HCT116 (cell line): ENCODE results near the gene RAB21.

Experiments
- CTCF ChIP-seq, 3 experiments: fragments of 200-600 bp in 1 of 3; sonication (generic) in 1 of 3; IDR thresholded peaks in 2 of 3; conservative IDR thresholded peaks in 1 of 3; 2 replicates each; pipeline ENCODE4 v1.5.1; 2012 to 2017; ENCODE audit warnings: low read depth in 2 of 3, low read length in 2 of 3, antibody characterized with exemption in 1 of 3, borderline replicate concordance in 1 of 3, control low read depth in 1 of 3, mild to moderate bottlenecking in 1 of 3, mixed read lengths in 1 of 3, mixed run types in 1 of 3, moderate library complexity in 1 of 3; ENCODE audit not compliant: insufficient read depth in 1 of 3
- JUND ChIP-seq: IDR thresholded peaks from 2 replicates; pipeline ENCODE4 v1.6.1; 2012
- YY1 ChIP-seq: IDR thresholded peaks from 2 replicates; pipeline ENCODE4 v1.6.1; 2011; ENCODE audit warnings: low read length, low read depth, moderate library complexity, mild to moderate bottlenecking; ENCODE audit not compliant: insufficient replicate concordance; ENCODE audit errors: extremely low read depth

- TF ChIP-seq JUND, result no peak
- TF ChIP-seq YY1, result no peak
- TF ChIP-seq CTCF (IDR thresholded peaks at IDR 0.05 in 2 of 3, conservative IDR thresholded peaks at IDR 0.05 in 1 of 3; ENCODE audit: borderline replicate concordance in 1 of 3, insufficient read depth in 1 of 3, low read depth in 2 of 3, low read length in 2 of 3), result no peak
Measured at GRCh38 chr12:71726548-71726947, 28.1 kb upstream of the RAB21 start.
